SKM-1 treated with dmso at 0.1 percent for 144 hours (cell line): ENCODE data around the gene LRRC26.
"Not testable (repeated sequence)": the region's sequence is repeated elsewhere in the genome, so short reads cannot be mapped to it uniquely, and the experiment has no call there.

Source experiments
- DNase-seq: peaks from one replicate; lab custom pipeline; 2025; ENCODE audit not compliant: unreplicated experiment; lab: John Stamatoyannopoulos, UW

Gene LRRC26

GRCh38 chr9:137139468-137140150 is 30.2 kb downstream of the LRRC26 start:
- DNase-seq, result no peak

- DNase-seq, result no peak
Measured at GRCh38 chr9:137138722-137139467, 31.0 kb downstream of the LRRC26 start, which contains the start of gene GRIN1. TSS of gene GRIN1 (plus strand) at chr9:137139154. CDS start at chr9:137139487, 333 bp downstream.

- DNase-seq, result no peak
Measured at GRCh38 chr9:137138058-137138721, 31.7 kb downstream of the LRRC26 start.

- no peak for DNase-seq
Measured at GRCh38 chr9:137136881-137137607, 32.8 kb downstream of the LRRC26 start.

GRCh38 chr9:137136261-137136880 is 33.5 kb downstream of the LRRC26 start:
- DNase-seq, result no peak

- not testable (repeated sequence) for DNase-seq
Measured at GRCh38 chr9:137135154-137135553, 34.7 kb downstream of the LRRC26 start.

GRCh38 chr9:137134191-137134590 is 35.7 kb downstream of the LRRC26 start:
- no peak for DNase-seq

- no peak for DNase-seq
Measured at GRCh38 chr9:137130176-137130755, 39.6 kb downstream of the LRRC26 start.

- DNase-seq, result peak; percentile 93
Measured at GRCh38 chr9:137129456-137130175, 40.2 kb downstream of the LRRC26 start.

- DNase-seq, result no peak
Measured at GRCh38 chr9:137128862-137129455, 40.9 kb downstream of the LRRC26 start.

- no peak for DNase-seq
Measured at GRCh38 chr9:137128158-137128861, 41.5 kb downstream of the LRRC26 start.

- DNase-seq, result peak; percentile 59
Measured at GRCh38 chr9:137127301-137128157, 42.3 kb downstream of the LRRC26 start.

GRCh38 chr9:137126786-137127185 is 43.1 kb downstream of the LRRC26 start:
- peak; percentile 28 for DNase-seq

- not testable (repeated sequence) for DNase-seq
Measured at GRCh38 chr9:137123952-137124462, 45.8 kb downstream of the LRRC26 start.

GRCh38 chr9:137123468-137123837 is 46.4 kb downstream of the LRRC26 start:
- no peak for DNase-seq

- not testable (repeated sequence) for DNase-seq
Measured at GRCh38 chr9:137122796-137123467, 46.9 kb downstream of the LRRC26 start.
